Mucosa of descending colon (tissue), 3 donors: Measurements from ENCODE around the gene OMA1. TPM values are rescaled to one million over a fixed set of nuclear protein-coding genes. Genes with fewer than 3 reads are reported as not detected.

ENCODE experiments used
- ATAC-seq: fragments of 200-7000 bp; cut with Tn5 transposase; one replicate; pipeline ENCODE4 v1.9.1; 2020; ENCODE audit warnings: mild to moderate bottlenecking, moderate library complexity
- DNase-seq, 3 donors: peaks; one replicate each; pipeline ENCODE4 v3.0.0-alpha.2; 2020
- H3K36me3 ChIP-seq: fragments of 200-600 bp; one replicate; pipeline ENCODE4 v1.8.0; 2021; ENCODE audit warnings: low read depth, mild to moderate bottlenecking
- H3K4me1 ChIP-seq: fragments of 200-600 bp; one replicate; pipeline ENCODE4 v1.8.0; 2021; ENCODE audit warnings: low read depth, mild to moderate bottlenecking
- H3K4me3 ChIP-seq: fragments of 200-600 bp; one replicate; pipeline ENCODE4 v1.8.0; 2021; ENCODE audit warnings: mild to moderate bottlenecking
- H3K9me3 ChIP-seq: fragments of 200-600 bp; one replicate; pipeline ENCODE4 v1.8.0; 2021; ENCODE audit warnings: mild to moderate bottlenecking
- intact Hi-C, 2 donors: fragments of 100-400 bp; cut with DNase I in 1 of 2; cut with micrococcal nuclease in 1 of 2; formaldehyde crosslinking; loops; one replicate each; pipeline versions ENCODE4 v1.11.0 to v1.11.1; 2022; cut with DNase I, micrococcal nuclease
- total RNA-seq, 3 donors: library from RNA; stranded (reverse); fragmentation: NEBNext Ultra II Directional in 2 of 3; extraction: Animal tissue kit (Norgen Biotek cat#: 25700) in 2 of 3; gene quantifications; one replicate each; pipeline versions ENCODE4 v1.2.1 to v1.2.4, GENCODE V29; 2021 to 2023
- TF ChIP-seq, protein P1 (sequence below): fragments of 200-600 bp; IDR thresholded peaks from one replicate; pipeline ENCODE4 v1.8.0; 2022; ENCODE audit warnings: antibody characterized with exemption, mild to moderate bottlenecking
- donor health status: DM: no; HTN: no; CAD: no; lungs with moderate emphysema.
- donor health status: DM: no; HTN: no; CAD: no.
- donor health status: DM: no; HTN: yes; CAD: no.

The OMA1 gene
- total RNA-seq, 3 donors from 2014 or later: 20.4 to 42.4 (median 32.4) TPM

GRCh38 chr1:58477390-58477789 is 69.1 kb downstream of the OMA1 start:
- Histone ChIP-seq H3K36me3 (no peaks in the 10 kb centered on the region), H3K9me3 (no peaks in the 10 kb centered on the region), H3K4me1 (no peaks in the 10 kb centered on the region), H3K4me3 (no peak overlapping the region)
- DNase-seq: no peak
- TF ChIP-seq, protein P1, sequence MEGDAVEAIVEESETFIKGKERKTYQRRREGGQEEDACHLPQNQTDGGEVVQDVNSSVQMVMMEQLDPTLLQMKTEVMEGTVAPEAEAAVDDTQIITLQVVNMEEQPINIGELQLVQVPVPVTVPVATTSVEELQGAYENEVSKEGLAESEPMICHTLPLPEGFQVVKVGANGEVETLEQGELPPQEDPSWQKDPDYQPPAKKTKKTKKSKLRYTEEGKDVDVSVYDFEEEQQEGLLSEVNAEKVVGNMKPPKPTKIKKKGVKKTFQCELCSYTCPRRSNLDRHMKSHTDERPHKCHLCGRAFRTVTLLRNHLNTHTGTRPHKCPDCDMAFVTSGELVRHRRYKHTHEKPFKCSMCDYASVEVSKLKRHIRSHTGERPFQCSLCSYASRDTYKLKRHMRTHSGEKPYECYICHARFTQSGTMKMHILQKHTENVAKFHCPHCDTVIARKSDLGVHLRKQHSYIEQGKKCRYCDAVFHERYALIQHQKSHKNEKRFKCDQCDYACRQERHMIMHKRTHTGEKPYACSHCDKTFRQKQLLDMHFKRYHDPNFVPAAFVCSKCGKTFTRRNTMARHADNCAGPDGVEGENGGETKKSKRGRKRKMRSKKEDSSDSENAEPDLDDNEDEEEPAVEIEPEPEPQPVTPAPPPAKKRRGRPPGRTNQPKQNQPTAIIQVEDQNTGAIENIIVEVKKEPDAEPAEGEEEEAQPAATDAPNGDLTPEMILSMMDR: no peak
- intact Hi-C loops: no loop called here
- no peak for ATAC-seq

DNA sequence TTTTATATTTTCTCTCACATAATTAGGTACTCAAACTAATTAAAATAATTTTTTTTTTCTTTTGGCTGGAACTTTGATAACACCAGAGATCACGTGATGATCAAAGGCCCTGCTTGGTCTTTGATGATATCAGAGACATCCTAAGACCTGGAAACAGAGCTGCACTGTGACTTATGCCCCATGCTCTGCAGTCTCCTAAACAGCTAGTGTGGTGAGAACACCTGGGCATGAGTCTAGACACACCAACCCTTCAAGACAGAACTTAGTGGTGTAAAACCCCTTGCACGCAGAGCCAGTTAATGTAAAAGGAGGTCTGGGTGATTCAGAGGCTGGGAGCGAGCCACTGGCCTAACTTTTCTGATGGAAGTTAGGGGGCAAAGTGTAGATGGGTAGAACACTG is 70.3 kb downstream of the OMA1 start:
- Histone ChIP-seq H3K9me3 (no peaks in the 10 kb centered on the region), H3K4me3 (no peak overlapping the region), H3K4me1 (no peaks in the 10 kb centered on the region), H3K36me3 (no peaks in the 10 kb centered on the region)
- intact Hi-C loops: no loop called here
- ATAC-seq (no peak), DNase-seq (no peak)
- TF ChIP-seq, protein P1: no peak

DNA sequence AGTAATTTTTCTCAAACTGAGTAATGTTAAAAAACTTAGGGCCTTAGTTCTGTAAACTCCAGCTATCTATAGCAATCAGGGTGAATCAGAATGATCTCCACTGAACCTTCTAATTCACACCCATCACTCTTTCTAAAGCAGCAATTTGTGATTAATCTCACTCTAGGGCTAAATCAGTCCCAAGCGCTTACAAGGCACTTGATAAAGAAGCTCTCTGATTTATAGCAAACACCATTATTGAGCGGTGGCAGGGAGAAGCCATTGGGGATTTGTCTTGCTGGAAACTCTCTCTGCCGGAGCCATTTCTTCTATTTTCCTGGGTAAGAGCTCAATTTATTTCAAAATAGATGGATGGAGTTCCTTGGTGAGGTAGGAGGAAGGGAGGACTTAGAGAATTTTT is 77.0 kb downstream of the OMA1 start:
- ATAC-seq: no peak
- no peak for DNase-seq
- no peaks in the 10 kb centered on the region for H3K9me3 ChIP-seq
- intact Hi-C loops: no loop called here
- TF ChIP-seq, protein P1: no peak
- H3K4me3 ChIP-seq: no peak overlapping the region
- no peaks in the 10 kb centered on the region for H3K36me3 ChIP-seq
- no peaks in the 10 kb centered on the region for H3K4me1 ChIP-seq

DNA sequence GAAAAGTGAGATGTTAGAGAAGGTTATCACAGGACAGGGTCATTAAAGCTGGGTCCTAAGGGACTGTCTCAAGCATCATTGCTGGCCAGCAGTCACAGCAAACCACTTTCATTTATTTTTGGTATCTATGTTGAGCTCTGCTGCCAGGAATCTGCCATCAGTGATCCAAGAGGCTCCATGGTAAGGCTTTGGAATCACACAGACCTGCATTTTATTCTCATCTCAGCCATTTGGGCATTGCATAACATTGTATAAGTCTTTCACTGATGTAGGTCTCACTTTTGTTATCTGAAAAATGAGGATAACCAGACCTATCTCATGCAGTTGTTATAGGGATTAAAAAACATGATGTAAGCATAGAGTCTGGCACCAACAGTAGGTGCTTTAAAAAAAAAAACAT is 77.5 kb downstream of the OMA1 start:
- no peak for ATAC-seq

GRCh38 chr1:58468612-58469011 is 77.9 kb downstream of the OMA1 start:
- no peak for ATAC-seq
- Histone ChIP-seq H3K9me3 (no peaks in the 10 kb centered on the region), H3K4me1 (no peaks in the 10 kb centered on the region), H3K4me3 (no peak overlapping the region), H3K36me3 (no peaks in the 10 kb centered on the region)
- TF ChIP-seq, protein P1: no peak
- intact Hi-C loops: no loop called here
- DNase-seq: no peak

More for the DNA sequence above, 77.5 kb downstream of the OMA1 start:
- no peaks in the 10 kb centered on the region for H3K36me3 ChIP-seq
- TF ChIP-seq, protein P1: no peak
- no peaks in the 10 kb centered on the region for H3K4me1 ChIP-seq
- H3K4me3 ChIP-seq: no peak overlapping the region
- no peaks in the 10 kb centered on the region for H3K9me3 ChIP-seq
- intact Hi-C loops: no loop called here
- DNase-seq: no peak

GRCh38 chr1:58466630-58467241 is 79.8 kb downstream of the OMA1 start:
- TF ChIP-seq, protein P1: no peak
- no peaks in the 10 kb centered on the region for H3K36me3 ChIP-seq
- DNase-seq (no peak), ATAC-seq (no peak)
- no peak overlapping the region for H3K4me3 ChIP-seq
- H3K4me1 ChIP-seq: no peaks in the 10 kb centered on the region
- intact Hi-C loops: no loop called here
- H3K9me3 ChIP-seq: no peaks in the 10 kb centered on the region
